Measurements from ENCODE around the gene VSIG10L2.
"Not testable (repeated sequence)": the region's sequence is repeated elsewhere in the genome, so short reads cannot be mapped to it uniquely, and the experiment has no call there.

DNA sequence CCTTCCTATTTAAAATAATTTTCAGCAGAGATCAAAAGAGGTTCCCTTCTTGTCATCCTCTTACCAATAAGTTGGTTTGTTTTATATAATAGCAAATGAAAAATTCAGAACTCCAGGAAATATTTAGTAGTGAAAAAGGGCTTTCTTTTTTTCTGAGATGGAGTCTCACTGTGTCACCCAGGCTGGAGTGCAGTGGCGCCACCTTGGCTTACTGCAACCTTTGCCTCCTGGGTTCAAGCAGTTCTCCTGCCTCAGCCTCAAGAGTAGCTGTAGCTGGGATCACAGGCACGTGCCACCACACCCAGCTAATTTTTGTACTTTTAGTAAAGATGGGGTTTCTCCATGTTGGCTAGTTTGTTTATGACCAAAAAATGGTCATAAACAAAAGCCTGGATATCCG is 31.2 kb upstream of the VSIG10L2 start:
- TF ChIP-seq, protein P1, sequence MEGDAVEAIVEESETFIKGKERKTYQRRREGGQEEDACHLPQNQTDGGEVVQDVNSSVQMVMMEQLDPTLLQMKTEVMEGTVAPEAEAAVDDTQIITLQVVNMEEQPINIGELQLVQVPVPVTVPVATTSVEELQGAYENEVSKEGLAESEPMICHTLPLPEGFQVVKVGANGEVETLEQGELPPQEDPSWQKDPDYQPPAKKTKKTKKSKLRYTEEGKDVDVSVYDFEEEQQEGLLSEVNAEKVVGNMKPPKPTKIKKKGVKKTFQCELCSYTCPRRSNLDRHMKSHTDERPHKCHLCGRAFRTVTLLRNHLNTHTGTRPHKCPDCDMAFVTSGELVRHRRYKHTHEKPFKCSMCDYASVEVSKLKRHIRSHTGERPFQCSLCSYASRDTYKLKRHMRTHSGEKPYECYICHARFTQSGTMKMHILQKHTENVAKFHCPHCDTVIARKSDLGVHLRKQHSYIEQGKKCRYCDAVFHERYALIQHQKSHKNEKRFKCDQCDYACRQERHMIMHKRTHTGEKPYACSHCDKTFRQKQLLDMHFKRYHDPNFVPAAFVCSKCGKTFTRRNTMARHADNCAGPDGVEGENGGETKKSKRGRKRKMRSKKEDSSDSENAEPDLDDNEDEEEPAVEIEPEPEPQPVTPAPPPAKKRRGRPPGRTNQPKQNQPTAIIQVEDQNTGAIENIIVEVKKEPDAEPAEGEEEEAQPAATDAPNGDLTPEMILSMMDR (IDR thresholded peaks at IDR 0.05): not testable (repeated sequence)
- not testable (repeated sequence) for TF ChIP-seq POLR2A, EP300 (IDR thresholded peaks at IDR 0.05)
